Kidney (tissue), 14 donors: Measurements from ENCODE around the gene ADPRHL1. TPM values are rescaled to one million over a fixed set of nuclear protein-coding genes. Genes with fewer than 3 reads are reported as not detected.

Source experiments
- DNase-seq, 5 donors: peaks; one replicate each; pipeline ENCODE4 v3.0.0-alpha.2; 2013 to 2020
- FAIRE-seq: peaks from 2 replicates; lab custom pipeline; 2012; peaks lifted over from hg19 to GRCh38; lab: Jason Lieb, UNC
- H3K27ac ChIP-seq, 2 donors: one replicate each; pipeline ENCODE4 v1.7.0; 2013; ENCODE audit warnings: low read depth in 2 of 2, low read length in 2 of 2, inconsistent platforms in 1 of 2
- H3K27me3 ChIP-seq: one replicate; pipeline ENCODE4 v1.7.1; 2013; ENCODE audit warnings: low read length, inconsistent platforms; ENCODE audit not compliant: control insufficient read depth, insufficient read depth
- H3K36me3 ChIP-seq, 3 donors: one replicate each; pipeline versions ENCODE4 v1.7.0 to v1.7.1; 2013; ENCODE audit warnings: low read length in 3 of 3, control low read depth in 1 of 3, inconsistent platforms in 1 of 3; ENCODE audit not compliant: insufficient read depth in 3 of 3, control insufficient read depth in 2 of 3
- H3K4me1 ChIP-seq, 3 donors: one replicate each; pipeline versions ENCODE4 v1.7.0 to v1.7.1; 2013; ENCODE audit warnings: low read length in 3 of 3, inconsistent platforms in 1 of 3, low read depth in 1 of 3; ENCODE audit not compliant: control insufficient read depth in 2 of 3, insufficient read depth in 2 of 3
- H3K4me3 ChIP-seq, 3 donors: one replicate each; pipeline versions ENCODE4 v1.7.0 to v1.8.1; 2013; ENCODE audit warnings: low read length in 3 of 3, control low read depth in 1 of 3, inconsistent platforms in 1 of 3
- H3K9ac ChIP-seq, 3 donors: one replicate each; pipeline versions ENCODE4 v1.7.0 to v1.7.1; 2013; ENCODE audit warnings: low read length in 3 of 3, control low read depth in 1 of 3, inconsistent platforms in 1 of 3
- H3K9me3 ChIP-seq, 3 donors: one replicate each; pipeline versions ENCODE4 v1.7.0 to v1.7.1; 2013; ENCODE audit warnings: low read length in 3 of 3, control low read depth in 1 of 3, inconsistent platforms in 1 of 3; ENCODE audit not compliant: control insufficient read depth in 2 of 3, insufficient read depth in 1 of 3
- CTCF ChIP-seq: IDR thresholded peaks from 3 replicates; pipeline ENCODE4 v1.5.1; 2012; ENCODE audit warnings: mild to moderate bottlenecking, moderate library complexity, borderline replicate concordance; ENCODE audit not compliant: insufficient read depth; ENCODE audit errors: extremely low read depth
- intact Hi-C: fragments of 100-400 bp; cut with DNase I; formaldehyde crosslinking; loops from one replicate; pipeline ENCODE4 v1.11.1; 2022
- polyA plus RNA-seq: library from polyadenylated mRNA; stranded (reverse); fragments of 350-450 nt; fragmentation: Illumina TruSeq; extraction: RNeasy Lipid Tissue Mini Kit (QIAGEN cat#74804); gene quantifications from one replicate; pipeline ENCODE4 v1.2.3, GENCODE V29; 2014; ENCODE audit warnings: low read depth, low replicate concordance; ENCODE audit not compliant: insufficient read depth
- total RNA-seq: library from RNA; stranded (reverse); fragmentation: NEBNext Ultra II Directional; extraction: Animal tissue kit (Norgen Biotek cat#: 25700); gene quantifications from one replicate; pipeline ENCODE4 v1.2.1, GENCODE V29; 2021
- donor health status: control.
- donor health status: control.
- donor health status: control.
- donor health status: control.
- donor health status: control.
- donor health status: DM: yes; HTN: yes; CAD: no.
- donor health status: Normal renal cell carcinoma (clear cell type).

Gene ADPRHL1
- total and polyA plus RNA-seq, 2 donors from 2014 or later, result 1.1 to 1.5 TPM

GRCh38 chr13:113470073-113470472, 16.8 kb upstream of the ADPRHL1 start:
- Histone ChIP-seq H3K36me3 (peaks cover 2 to 7% (median 5%) of the 10 kb centered on the region in 3 donors), H3K27me3 (no peaks in the 10 kb centered on the region), H3K4me1 (no peaks in the 10 kb centered on the region), H3K9me3 (no peaks in the 10 kb centered on the region), H3K27ac (no peak overlapping the region), H3K9ac (no peak overlapping the region), H3K4me3 (no peak overlapping the region)
- no peak for TF ChIP-seq CTCF
- FAIRE-seq (no peak), DNase-seq (no peak)
- intact Hi-C loops, result no loop called here

- H3K4me1 ChIP-seq, result no peaks in the 10 kb centered on the region
- intact Hi-C loops, result no loop called here
- H3K4me3 ChIP-seq, result no peak overlapping the region
- H3K27ac ChIP-seq, result no peak overlapping the region
- H3K9me3 ChIP-seq, result no peaks in the 10 kb centered on the region
- FAIRE-seq, result no peak
- peaks cover 0 to 6% (median 5%) of the 10 kb centered on the region in 3 donors for H3K36me3 ChIP-seq
- TF ChIP-seq CTCF, result no peak
- H3K9ac ChIP-seq, result no peak overlapping the region
- no peaks in the 10 kb centered on the region for H3K27me3 ChIP-seq
- DNase-seq, result no peak
These were observed 16.3 kb upstream of the ADPRHL1 start for GRCh38 chr13:113469582-113469981.

DNA sequence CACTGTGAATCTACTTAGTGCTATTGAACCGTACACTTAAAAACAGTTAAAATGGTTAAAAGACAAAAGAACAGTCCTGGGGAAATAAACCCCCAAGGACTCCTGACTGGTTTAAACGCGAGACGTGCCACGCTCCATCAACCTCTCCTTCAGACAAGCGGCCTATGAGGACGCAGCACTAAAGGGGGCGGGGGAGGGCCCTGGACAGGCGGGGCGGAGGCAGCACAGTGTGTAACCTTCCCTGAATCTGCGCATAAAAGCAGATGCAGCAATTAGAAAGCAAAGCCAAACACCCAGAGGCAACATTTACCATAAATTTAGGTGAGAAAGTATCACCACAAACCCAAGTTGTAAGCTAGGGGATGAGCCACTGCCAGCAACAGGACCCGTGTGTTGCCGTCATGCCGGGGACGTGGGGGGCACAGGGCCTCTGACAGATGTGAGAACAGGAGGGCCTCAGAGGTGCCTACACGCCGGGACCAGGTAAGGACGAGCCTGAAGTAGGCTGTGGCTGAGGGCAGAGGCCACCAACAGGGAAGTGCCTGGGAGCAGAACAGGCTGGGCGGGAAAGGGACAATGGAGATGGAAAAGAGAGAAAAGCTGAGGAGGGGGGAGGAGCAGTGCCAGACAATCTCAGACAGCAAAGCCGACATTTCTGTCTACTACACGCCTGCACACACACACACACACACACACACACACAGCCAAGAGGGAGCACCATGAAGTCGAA, 15.3 kb upstream of the ADPRHL1 start:
- H3K4me3 ChIP-seq, result no peak overlapping the region
- H3K4me1 ChIP-seq, result no peaks in the 10 kb centered on the region
- no peaks in the 10 kb centered on the region for H3K9me3 ChIP-seq
- DNase-seq (peak in 4 of 5 donors; percentile 81 to 88 (median 86)), FAIRE-seq (no peak)
- intact Hi-C loops, result no loop called here
- H3K9ac ChIP-seq, result no peak overlapping the region
- no peak for TF ChIP-seq CTCF
- H3K27ac ChIP-seq, result no peak overlapping the region
- no peaks in the 10 kb centered on the region for H3K27me3 ChIP-seq
- peaks cover 0 to 5% (median 4%) of the 10 kb centered on the region in 3 donors for H3K36me3 ChIP-seq
